Measurements from ENCODE around the gene ZGPAT. TPM values are rescaled to one million over a fixed set of nuclear protein-coding genes. Genes with fewer than 3 reads are reported as not detected.

The ZGPAT gene
- total and polyA plus RNA-seq, 2 of the 4 experiments (the other 2 are of a cell fraction): 13.4 to 20.2 TPM

GRCh38 chr20:63692436-63693082, 15.3 kb upstream of the ZGPAT start:
- H3K18ac ChIP-seq (ENCODE audit: low read depth, low read length): no peak overlapping the region
- no peak overlapping the region for H3K14ac ChIP-seq (replicated peaks; ENCODE audit: low read depth, low read length)
- H3K79me1 ChIP-seq (ENCODE audit: low read depth in 1 of 2, low read length in 2 of 2): peaks cover 4 to 20% of the 10 kb centered on the region in 2 experiments; a peak in 3 of 4 replicates
- H4K5ac ChIP-seq (ENCODE audit: low read depth, low read length): no peak overlapping the region
- WGBS, 2 experiments (ENCODE audit: extremely low coverage in 2 of 2, insufficient read length in 1 of 2): 72% methylated on average over 10 of the region's 20 CpGs; no CpG with 5 or more reads in 1 of the 2 experiments
- H3K23ac ChIP-seq (ENCODE audit: low read depth, low read length): no peak overlapping the region
- no peak for TF ChIP-seq POLR2A (IDR thresholded peaks at IDR 0.05; ENCODE audit: low read depth, low read length)
- TF ChIP-seq RAD21 (IDR thresholded peaks at IDR 0.05; ENCODE audit: low read length): no peak
- TF ChIP-seq RCOR1 (IDR thresholded peaks at IDR 0.05; ENCODE audit: insufficient replicate concordance, low read length): no peak
- TF ChIP-seq FOS (IDR thresholded peaks at IDR 0.05; ENCODE audit: low read depth, low read length): no peak
- no peak for TF ChIP-seq SMC3 (IDR thresholded peaks at IDR 0.05; ENCODE audit: low read depth, low read length)
- TF ChIP-seq CTCF (conservative IDR thresholded peaks at IDR 0.05; ENCODE audit: low read depth, low read length): no peak
- H2BK5ac ChIP-seq (ENCODE audit: low read depth, low read length, poor library complexity, severe bottlenecking): no peak overlapping the region
- H2BK15ac ChIP-seq (ENCODE audit: low read depth, low read length): no peak overlapping the region
- no TSS peak for BruUV-seq (replicated peaks)
- H3K27me3 ChIP-seq (ENCODE audit: control insufficient read depth, insufficient read depth, low read length): no peaks in the 10 kb centered on the region
- POLR2A ChIA-PET (ENCODE audit: unreplicated experiment): no interaction called here
- no peak overlapping the region for H2AFZ ChIP-seq (replicated peaks; ENCODE audit: low read length, poor library complexity)
- H3K4ac ChIP-seq (ENCODE audit: low read depth, low read length): no peak overlapping the region
- in situ Hi-C loops (cut with MboI; ENCODE audit: low sequenced_read_pairs): no loop called here
- no peak overlapping the region for H4K91ac ChIP-seq (ENCODE audit: insufficient read depth, low read depth, low read length)
- H3K56ac ChIP-seq (ENCODE audit: extremely low read depth, insufficient read depth, low read length): no peak overlapping the region
- CTCF ChIA-PET: no interaction called here
- H3K9ac ChIP-seq (ENCODE audit: low read depth, low read length): no peak overlapping the region
- H2AK9ac ChIP-seq (replicated peaks; ENCODE audit: low read depth, low read length, poor library complexity): peak overlapping the region; percentile 68
- H3K27ac ChIP-seq (ENCODE audit: insufficient read depth, low read length): no peak overlapping the region
- no peak overlapping the region for H2BK120ac ChIP-seq (ENCODE audit: low read depth, low read length)
- no peak overlapping the region for H2BK20ac ChIP-seq (ENCODE audit: low read depth, low read length)
- dilution Hi-C loops (cut with HindIII; ENCODE audit: low sequenced_read_pairs, unreplicated experiment): no loop called here
- DNase-seq (no peak), ATAC-seq (ENCODE audit: low read depth) (peak; percentile 16; the same call in 1 of the 2 replicates)
- H3K9me3 ChIP-seq (ENCODE audit: control insufficient read depth, insufficient read depth, low read length): no peaks in the 10 kb centered on the region
- no peak overlapping the region for H4K8ac ChIP-seq (ENCODE audit: low read depth in 2 of 2, low read length in 2 of 2)
- no peak overlapping the region for H2AK5ac ChIP-seq (ENCODE audit: low read depth, low read length)
- no peak overlapping the region for H3K4me3 ChIP-seq (ENCODE audit: insufficient read depth, low read depth, low read length)
- no peaks in the 10 kb centered on the region for H3K9me1 ChIP-seq (ENCODE audit: insufficient read depth, low read length)
- intact Hi-C loops (cut with micrococcal nuclease): no loop called here
- 0 out of 2 replicates have a peak, but pooled peaks cover 4% of the 10 kb centered on the region for H3K4me1 ChIP-seq (ENCODE audit: control insufficient read depth, insufficient read depth, low read length)
- no peak overlapping the region for H3K4me2 ChIP-seq (ENCODE audit: low read depth, low read length)
- no peaks in the 10 kb centered on the region for H4K20me1 ChIP-seq (ENCODE audit: insufficient read depth, low read length)
- peaks cover 9% of the 10 kb centered on the region; the same call in 1 of the 2 replicates for H3K36me3 ChIP-seq (ENCODE audit: control insufficient read depth, insufficient read depth, low read length)

All from IMR-90 (cell line).